ENCODE measurements around the gene EFCC1. TPM values are rescaled to one million over a fixed set of nuclear protein-coding genes. Genes with fewer than 3 reads are reported as not detected.

Gene EFCC1
- polyA plus RNA-seq, 1 experiment = 0.27 TPM

DNA sequence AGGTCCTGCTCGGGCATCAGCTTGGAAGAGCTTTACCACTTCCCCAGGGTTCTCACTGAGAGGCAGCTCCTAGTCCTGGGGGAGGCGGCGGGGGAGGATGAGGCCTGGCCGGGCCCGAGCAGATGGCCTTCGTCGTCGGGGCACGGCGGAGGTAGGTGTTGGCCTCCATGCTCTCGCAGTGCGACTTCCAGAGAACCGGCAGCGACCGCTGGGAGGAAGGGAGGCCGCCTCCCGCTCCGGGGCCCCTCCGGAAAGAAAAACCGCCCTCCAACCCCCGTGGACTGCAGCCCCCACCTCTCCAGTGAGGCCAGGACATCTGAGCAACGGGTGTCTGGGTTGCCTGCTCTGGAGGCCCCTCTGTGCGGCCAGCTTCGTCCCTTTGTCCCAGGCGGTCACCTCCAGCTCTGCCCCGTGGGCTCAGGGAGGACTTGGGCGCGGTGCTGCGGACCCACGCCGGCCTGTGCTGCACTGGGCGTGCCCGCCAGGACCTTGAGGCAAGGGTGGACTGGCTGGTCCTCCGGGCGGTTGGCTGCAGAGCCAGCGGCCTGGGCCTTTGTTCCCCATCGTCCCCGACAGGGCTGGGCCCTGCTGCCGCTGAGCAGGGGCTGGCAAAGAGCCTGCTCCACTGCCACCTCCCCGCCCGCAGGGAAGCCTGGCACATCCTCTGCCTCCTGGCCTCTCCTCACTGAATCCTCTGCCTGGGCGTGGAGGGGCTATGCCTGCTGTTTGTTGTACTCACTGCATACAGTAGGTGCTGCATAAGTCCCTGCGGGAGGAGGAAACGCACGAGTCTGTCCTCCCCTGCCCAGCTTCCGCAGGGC is 45.8 kb downstream of the EFCC1 start:
- H3K27ac ChIP-seq (ENCODE audit: low read depth, low read length) = no peak overlapping the region
- CTCF ChIA-PET = no interaction called here
- H3K9me3 ChIP-seq (ENCODE audit: control insufficient read depth, insufficient read depth, low read length) = peaks cover 29% of the 10 kb centered on the region
- peaks cover 38% of the 10 kb centered on the region for H3K27me3 ChIP-seq (ENCODE audit: control insufficient read depth, insufficient read depth, low read length)
- TF ChIP-seq, protein P1, sequence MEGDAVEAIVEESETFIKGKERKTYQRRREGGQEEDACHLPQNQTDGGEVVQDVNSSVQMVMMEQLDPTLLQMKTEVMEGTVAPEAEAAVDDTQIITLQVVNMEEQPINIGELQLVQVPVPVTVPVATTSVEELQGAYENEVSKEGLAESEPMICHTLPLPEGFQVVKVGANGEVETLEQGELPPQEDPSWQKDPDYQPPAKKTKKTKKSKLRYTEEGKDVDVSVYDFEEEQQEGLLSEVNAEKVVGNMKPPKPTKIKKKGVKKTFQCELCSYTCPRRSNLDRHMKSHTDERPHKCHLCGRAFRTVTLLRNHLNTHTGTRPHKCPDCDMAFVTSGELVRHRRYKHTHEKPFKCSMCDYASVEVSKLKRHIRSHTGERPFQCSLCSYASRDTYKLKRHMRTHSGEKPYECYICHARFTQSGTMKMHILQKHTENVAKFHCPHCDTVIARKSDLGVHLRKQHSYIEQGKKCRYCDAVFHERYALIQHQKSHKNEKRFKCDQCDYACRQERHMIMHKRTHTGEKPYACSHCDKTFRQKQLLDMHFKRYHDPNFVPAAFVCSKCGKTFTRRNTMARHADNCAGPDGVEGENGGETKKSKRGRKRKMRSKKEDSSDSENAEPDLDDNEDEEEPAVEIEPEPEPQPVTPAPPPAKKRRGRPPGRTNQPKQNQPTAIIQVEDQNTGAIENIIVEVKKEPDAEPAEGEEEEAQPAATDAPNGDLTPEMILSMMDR (IDR thresholded peaks at IDR 0.05; ENCODE audit: low read depth, low read length) = no peak
- POLR2A ChIA-PET = no interaction called here
- DNase-seq (ENCODE audit: low read depth, low spot score) = no peak
- no peak overlapping the region for H3K4me3 ChIP-seq (ENCODE audit: low read depth, low read length)

DNA sequence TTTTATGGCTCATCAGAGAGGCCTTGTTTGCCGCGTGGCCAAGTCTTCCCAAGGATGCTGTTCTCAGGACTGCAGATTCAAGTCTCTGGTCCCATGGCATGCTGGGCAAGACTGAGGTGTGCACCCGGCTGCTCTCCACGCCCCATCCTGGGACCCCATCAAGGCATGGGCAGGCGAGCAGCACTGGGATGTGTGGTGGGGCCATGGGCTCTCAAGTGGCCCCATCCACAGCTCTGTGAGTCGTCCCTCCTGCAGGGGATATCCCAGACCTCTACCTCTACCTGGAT is 46.4 kb downstream of the EFCC1 start:
- Histone ChIP-seq H3K9me3 (ENCODE audit: control insufficient read depth, insufficient read depth, low read length) (peaks cover 29% of the 10 kb centered on the region), H3K4me3 (ENCODE audit: low read depth, low read length) (no peak overlapping the region), H3K27me3 (ENCODE audit: control insufficient read depth, insufficient read depth, low read length) (peaks cover 33% of the 10 kb centered on the region), H3K27ac (ENCODE audit: low read depth, low read length) (no peak overlapping the region)
- ChIA-PET POLR2A (no interaction called here), CTCF (no interaction called here)
- TF ChIP-seq, protein P1 (IDR thresholded peaks at IDR 0.05; ENCODE audit: low read depth, low read length) = no peak
- DNase-seq (ENCODE audit: low read depth, low spot score) = no peak

DNA sequence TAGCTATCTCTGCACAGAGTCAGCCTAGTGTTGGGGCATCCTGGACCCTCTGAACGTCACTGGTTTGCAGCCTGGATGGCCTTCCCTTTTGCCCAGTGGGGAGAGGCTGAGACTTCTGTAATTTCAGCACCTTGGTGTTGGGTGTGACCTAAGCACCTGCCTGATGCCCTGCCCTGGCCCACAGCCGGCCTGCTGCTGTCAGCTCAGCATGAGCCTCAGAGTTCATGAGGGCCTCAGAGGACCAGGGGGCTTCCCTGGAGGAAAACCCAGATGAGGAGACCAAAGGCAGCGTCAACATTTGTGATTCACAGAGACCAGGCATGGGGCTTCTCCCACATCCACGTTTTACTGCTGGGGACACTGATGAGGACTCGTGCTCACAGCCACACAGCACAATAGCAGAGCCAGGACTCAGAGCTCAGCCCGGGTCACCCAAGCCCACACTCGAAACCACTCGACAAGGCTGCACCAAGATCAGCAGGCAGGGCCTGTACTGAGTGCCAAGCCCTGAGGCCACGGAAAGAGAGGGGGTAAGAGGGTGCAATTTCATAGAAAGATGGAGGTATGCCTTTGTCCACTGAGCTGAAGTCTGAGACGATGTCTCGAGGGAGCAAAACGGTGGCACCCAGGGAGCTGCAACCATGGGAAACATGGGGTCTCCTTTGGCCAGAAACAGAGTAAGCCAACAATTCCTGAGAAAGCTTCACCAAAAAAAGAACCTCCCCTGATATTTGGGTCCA is 49.6 kb downstream of the EFCC1 start:
- POLR2A ChIA-PET = no interaction called here
- Histone ChIP-seq H3K4me3 (ENCODE audit: low read depth, low read length) (no peak overlapping the region), H3K9me3 (ENCODE audit: control insufficient read depth, insufficient read depth, low read length) (peaks cover 21% of the 10 kb centered on the region), H3K27me3 (ENCODE audit: control insufficient read depth, insufficient read depth, low read length) (peaks cover 23% of the 10 kb centered on the region), H3K27ac (ENCODE audit: low read depth, low read length) (no peak overlapping the region)
- CTCF ChIA-PET = interaction anchor here (0.6 to 5.9 kb wide), 5 partner anchors 18 to 195 kb away, joined by 3 to 111 read pairs (median 9); no protein-coding TSS in a partner anchor
- DNase-seq (ENCODE audit: low read depth, low spot score) = no peak
- TF ChIP-seq, protein P1 (IDR thresholded peaks at IDR 0.05; ENCODE audit: low read depth, low read length) = no peak

DNA sequence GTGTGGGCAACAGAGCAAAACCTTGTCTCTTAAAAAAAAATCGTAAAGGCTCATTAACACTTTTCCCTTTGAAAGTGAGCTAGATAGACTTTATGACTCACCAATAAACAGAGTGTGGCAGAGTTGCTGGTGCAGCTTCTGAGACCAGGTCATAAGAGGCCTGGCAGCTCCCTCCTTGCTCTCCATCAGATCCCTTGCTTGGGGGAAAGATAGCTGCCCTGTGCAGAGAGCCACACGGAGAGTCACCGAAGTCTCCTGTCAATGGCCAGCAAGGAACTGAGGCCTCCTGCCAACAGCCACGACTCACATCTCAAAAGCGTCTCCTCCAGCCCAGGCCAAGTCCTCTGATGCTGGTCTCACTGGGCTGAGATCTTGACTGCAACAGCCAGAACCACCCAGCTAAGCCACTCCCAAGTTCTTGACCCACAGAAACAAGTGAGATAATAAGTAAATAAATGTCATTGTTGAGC is 50.8 kb downstream of the EFCC1 start:
- TF ChIP-seq, protein P1 (IDR thresholded peaks at IDR 0.05; ENCODE audit: low read depth, low read length) = no peak
- no peak overlapping the region for H3K4me3 ChIP-seq (ENCODE audit: low read depth, low read length)
- no peak for DNase-seq (ENCODE audit: low read depth, low spot score)
- no peak overlapping the region for H3K27ac ChIP-seq (ENCODE audit: low read depth, low read length)
- CTCF ChIA-PET = interaction anchor here (0.7 to 5.9 kb wide), 13 partner anchors 14 to 194 kb away, joined by 3 to 111 read pairs (median 9); no protein-coding TSS in a partner anchor
- POLR2A ChIA-PET = no interaction called here
- H3K9me3 ChIP-seq (ENCODE audit: control insufficient read depth, insufficient read depth, low read length) = peaks cover 13% of the 10 kb centered on the region
- peaks cover 19% of the 10 kb centered on the region for H3K27me3 ChIP-seq (ENCODE audit: control insufficient read depth, insufficient read depth, low read length)

DNA sequence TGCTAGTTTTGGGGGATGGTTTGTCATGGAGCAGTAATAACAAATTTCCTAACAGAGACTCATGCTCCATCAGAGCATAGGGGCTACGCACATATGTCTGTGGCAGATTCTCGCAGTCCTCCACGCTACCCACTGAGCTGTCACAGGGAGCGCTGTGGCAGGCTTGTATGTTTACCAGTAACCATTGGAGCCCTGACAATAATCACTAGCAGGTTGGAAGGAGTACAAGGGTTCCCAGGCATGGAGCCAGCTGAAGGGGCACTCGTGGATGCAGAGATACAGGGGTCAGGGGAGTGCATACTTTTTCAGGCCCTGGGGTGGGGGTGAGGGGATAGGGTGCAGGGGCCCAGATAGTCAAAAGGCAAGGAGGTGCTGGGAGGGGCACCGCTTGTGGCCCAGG is 51.6 kb downstream of the EFCC1 start:
- Histone ChIP-seq H3K27ac (ENCODE audit: low read depth, low read length) (no peak overlapping the region), H3K9me3 (ENCODE audit: control insufficient read depth, insufficient read depth, low read length) (peaks cover 6% of the 10 kb centered on the region), H3K4me3 (ENCODE audit: low read depth, low read length) (no peak overlapping the region), H3K27me3 (ENCODE audit: control insufficient read depth, insufficient read depth, low read length) (peaks cover 17% of the 10 kb centered on the region)
- CTCF ChIA-PET = interaction anchor here (0.8 to 5.9 kb wide), 34 partner anchors 10 to 263 kb away, joined by 3 to 111 read pairs (median 7); partner anchors contain the start of gene RAB43
- TF ChIP-seq, protein P1 (IDR thresholded peaks at IDR 0.05; ENCODE audit: low read depth, low read length) = no peak
- POLR2A ChIA-PET = no interaction called here
- no peak for DNase-seq (ENCODE audit: low read depth, low spot score)

Data from AG04450 (cell line).